DMS 273 (cell line): ENCODE measurements around the gene CST11.

Experiments used
- DNase-seq: peaks from one replicate; lab custom pipeline; 2025; ENCODE audit not compliant: unreplicated experiment; lab: John Stamatoyannopoulos, UW

The CST11 gene

DNA sequence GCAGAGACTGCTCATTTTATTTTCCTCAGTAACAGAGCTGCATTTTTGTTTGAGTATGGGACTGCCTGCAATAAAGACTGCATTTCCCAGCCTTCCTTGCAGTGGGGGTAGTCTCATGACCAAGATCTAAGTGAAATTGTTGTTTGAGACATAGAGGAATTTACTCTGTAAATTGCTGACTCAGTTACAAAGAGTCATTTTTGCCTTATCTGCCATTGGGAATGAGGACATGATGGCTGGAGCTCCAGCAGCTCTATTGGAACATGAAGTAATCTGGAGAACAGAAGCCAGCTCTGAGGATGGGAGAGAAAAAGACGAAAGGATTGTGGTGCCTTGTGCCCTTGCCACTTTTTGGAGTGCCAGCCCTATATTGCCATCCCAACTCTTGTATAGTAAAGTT, 2.1 kb upstream of the CST11 start:
- no peak for DNase-seq

DNA sequence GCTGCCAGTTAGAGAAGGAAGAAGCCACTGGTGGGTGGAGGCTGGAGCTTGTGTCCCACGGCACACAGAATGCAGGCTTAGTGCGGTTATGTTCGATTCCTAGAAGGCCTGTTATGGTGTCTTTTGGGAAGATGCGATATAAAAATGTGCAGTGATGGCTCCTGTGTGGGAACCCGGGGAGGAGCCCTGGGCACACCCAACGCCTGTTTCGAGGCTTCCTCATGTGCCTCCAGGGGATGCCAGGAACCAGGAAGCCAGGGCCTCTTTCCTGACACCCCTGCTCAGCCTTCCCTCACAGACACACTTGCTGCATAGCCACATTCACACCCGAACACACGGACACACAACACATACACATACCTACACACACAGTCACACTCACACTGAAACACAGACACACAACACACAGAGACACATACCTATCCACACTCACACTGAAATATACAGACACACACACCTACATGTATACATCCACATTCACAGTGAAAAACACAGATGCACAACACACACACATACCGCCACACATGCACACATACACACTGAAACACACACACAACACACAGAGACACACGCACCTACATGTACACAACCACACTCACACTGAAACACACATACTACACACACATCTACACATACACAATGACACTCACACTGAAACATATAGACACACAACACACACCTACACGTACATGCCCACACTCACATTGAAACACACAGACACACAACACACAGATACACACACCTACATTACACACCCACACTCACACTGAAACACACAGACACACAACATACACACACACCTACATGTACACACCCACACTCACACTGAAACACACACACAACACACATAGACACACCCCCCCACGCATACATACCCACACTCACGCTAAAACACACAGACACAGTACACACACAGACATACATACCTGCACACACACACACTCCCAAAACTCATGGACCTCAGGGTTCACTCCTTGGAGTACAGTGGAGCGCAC, 1.2 kb upstream of the CST11 start:
- DNase-seq = no peak

DNA sequence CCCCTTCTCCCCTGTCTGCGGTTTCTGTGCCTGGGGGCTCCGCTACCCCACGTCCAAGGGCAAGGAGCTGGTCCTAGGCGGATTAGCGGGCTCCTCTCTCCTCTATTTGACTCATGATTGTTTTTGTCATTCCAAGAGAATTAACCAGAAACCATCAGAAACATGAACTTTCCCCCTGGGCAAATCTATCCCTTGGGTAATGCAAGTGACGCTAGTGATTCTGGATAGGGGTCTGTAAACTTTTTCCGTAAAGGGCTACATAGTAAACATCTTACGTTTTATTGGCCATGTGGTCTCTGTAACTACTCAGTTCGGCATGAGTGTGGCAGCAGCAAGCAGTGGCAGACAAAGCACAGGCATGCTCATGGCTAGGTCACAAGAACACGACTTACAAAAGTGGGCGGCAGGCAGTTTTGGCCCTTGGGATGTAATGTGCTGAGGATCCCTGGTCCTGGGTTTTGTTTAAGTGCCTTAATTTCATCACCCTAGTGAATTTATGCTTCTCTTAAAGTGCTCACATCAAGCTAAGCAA, 654 bp downstream of the CST11 start:
- no peak for DNase-seq

DNA sequence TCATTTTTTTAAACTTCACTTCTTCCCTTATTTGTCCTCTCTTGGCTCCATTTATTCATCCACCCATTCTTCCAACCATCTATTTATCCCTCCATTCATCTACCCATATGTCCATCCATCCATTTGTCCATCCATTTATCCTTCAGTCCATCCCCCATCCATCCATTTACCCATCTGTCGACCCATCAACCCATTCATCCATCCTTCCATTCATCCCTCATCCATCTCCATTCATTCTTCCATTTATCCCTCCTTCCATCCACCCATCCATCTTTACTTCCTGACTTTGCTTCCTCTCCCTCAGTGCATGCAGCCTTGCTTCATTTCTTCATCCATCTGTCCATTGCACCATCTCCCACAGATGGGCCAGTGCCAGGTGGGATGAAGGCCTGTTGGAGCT, 1.8 kb downstream of the CST11 start:
- DNase-seq = no peak

GRCh38 chr20:23449421-23449820, 3.3 kb downstream of the CST11 start:
- no peak for DNase-seq

- DNase-seq = no peak
Observed at GRCh38 chr20:23448167-23448566, 4.5 kb downstream of the CST11 start.

DNA sequence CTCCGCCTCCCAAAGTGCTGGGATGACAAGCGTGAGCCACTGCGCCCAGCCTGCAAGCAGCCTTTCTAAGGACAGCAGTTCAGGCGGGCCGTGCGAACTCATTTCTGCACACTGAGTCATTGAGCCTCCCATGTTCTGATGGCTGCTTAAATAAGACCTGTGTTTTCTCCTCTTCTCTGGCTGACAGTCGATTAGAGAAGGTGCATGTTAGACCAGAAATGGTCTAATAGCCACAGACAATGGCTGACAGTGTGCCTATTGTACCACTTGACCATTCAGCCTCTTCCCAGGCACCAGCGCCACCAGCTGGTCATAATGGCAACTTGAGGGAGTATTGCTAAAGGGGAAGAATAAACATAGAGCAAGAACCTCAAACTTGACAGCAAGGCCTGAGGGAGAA, 6.2 kb downstream of the CST11 start:
- peak; percentile 64 for DNase-seq

GRCh38 chr20:23445596-23446217, 7.0 kb downstream of the CST11 start:
- no peak for DNase-seq

GRCh38 chr20:23444859-23445258, 7.8 kb downstream of the CST11 start:
- DNase-seq = no peak

DNA sequence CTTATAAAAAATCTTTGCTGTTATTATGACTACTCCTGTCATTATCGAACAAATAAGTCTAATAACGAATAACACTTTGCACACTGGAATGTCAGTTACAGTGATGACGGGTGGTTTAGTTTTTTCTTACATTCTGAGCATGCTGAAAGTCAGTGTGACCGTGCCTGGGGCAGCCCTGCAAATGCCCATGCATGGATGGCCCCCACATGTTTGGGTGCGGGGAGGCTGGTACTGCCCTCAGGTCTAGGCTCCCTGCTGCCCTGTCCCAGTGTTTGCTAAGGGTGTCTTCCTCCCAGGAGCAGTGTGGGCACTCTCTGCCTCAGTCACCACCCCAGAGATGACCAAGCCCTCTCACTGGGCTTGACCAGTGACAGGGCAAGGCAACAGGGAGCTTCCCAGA, 10.2 kb downstream of the CST11 start:
- DNase-seq = no peak

- DNase-seq = peak; percentile 90
Observed at GRCh38 chr20:23441850-23442313, 10.8 kb downstream of the CST11 start.

DNA sequence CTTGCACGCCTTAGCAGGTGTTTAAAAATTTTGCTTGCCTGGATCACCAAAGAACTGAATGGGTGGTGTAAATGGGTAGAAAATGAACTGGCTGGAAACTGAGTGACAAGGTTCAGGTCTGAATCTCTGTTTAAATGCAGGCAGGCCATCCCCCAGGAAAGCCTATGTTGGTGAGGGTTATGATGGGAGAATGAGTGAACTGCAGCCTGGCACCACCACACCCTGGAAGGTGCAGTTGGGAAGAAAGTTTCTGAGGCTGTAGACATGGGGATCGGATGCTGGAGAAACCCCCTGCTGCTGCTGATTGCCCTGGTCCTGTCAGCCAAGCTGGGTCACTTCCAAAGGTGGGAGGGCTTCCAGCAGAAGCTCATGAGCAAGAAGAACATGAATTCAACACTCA, 12.7 kb downstream of the CST11 start:
- no peak for DNase-seq

DNA sequence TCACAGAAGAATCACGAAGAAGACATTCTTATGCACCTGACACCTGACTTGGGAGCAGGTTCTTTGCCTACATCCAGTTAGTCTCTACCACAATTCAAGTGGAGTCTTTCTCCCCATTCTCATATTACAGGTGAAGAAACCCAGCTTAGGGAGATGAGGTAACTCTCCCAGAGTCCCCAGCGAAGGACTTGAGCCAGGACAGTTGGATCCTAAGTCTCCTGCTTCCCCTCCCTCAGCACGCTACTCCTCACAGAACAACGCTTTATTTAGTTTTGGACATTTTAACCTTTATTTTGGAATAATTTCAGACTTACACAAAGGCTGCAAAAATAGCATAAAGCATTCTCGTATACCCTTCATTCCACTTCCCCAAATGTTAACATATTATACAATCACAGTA, 14.0 kb downstream of the CST11 start:
- DNase-seq = no peak

DNA sequence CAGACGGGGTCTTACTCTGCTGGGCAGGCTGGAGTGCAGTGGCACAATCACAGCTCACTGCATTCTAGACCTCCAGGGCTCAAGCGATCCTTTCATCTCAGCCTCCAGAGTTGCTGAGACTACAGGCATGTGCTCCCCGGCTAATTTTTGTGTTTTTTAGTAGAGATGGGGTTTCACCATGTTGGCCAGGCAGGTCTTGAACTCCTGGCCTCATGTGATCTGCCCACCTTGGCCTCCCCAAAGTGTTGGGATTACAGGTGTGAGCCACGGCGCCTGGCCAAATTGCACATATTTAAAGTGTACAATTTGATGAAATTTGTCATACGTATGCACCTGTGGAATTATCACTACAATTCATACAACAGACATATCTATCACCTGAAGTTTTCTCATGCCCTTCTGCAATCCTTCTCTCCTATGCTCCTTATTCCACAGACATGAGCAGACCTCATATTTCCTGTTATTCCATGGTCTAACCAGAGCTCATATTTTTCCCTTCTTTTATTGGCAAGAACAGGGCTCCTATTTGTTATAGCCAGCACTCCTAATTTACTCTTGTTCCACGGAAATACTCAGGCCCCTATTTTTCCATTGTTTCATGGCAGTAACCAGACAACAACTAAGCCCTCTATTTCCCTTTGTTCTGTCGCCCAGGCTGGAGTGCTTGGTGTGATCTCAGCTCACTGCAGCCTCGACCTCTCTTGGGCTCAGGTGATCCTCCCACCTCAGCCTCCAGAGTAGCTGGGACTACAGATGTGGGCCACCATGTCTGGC, 15.4 kb downstream of the CST11 start:
- DNase-seq = no peak

GRCh38 chr20:23436681-23437080, 16.0 kb downstream of the CST11 start:
- DNase-seq = no peak

GRCh38 chr20:23435626-23436539, 16.8 kb downstream of the CST11 start:
- peak; percentile 89 for DNase-seq

GRCh38 chr20:23434521-23435313, 18.0 kb downstream of the CST11 start:
- DNase-seq = peak; percentile 65

DNA sequence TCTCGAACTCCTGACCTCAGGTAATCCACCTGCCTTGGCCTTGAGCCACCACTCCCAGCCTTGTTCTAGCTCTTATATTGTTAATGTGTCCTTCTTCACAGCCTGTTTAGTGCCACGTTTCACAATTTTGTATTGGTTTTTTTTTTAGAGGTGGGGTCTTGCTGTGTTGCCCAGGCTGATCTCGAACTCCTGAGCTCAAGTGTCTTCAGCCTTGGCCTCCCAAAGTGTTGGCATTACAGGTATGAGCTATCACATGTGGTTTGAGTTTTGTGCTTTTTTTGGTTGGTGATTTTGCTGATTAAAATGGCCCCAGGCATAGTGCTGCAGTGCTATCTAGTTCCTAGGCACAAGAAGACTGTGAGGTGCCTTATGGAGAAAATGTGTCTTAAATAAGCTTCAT, 19.0 kb downstream of the CST11 start:
- DNase-seq = no peak

DNA sequence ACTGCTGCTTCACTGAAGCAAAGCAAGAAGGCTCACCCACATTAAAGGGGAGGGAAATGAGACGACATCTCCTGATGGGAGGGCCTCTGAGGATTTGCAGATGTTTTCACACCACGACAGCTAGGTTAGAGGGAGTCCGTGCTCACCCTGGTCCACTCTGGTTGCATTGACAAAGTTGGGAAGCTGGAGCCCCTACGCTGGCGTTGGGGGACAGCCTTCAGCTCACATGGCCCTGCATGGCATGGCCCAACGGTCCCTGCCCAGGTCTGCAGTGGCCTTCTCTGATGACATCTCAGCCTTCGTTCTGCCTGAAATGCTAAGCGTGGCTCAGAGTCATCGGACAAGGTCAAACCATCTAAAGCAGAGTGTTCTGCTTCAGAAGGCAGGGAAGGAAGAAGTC, 27.5 kb downstream of the CST11 start:
- DNase-seq = no peak
